ENCODE data around the gene KDM2A.

KDM2A gene

DNA sequence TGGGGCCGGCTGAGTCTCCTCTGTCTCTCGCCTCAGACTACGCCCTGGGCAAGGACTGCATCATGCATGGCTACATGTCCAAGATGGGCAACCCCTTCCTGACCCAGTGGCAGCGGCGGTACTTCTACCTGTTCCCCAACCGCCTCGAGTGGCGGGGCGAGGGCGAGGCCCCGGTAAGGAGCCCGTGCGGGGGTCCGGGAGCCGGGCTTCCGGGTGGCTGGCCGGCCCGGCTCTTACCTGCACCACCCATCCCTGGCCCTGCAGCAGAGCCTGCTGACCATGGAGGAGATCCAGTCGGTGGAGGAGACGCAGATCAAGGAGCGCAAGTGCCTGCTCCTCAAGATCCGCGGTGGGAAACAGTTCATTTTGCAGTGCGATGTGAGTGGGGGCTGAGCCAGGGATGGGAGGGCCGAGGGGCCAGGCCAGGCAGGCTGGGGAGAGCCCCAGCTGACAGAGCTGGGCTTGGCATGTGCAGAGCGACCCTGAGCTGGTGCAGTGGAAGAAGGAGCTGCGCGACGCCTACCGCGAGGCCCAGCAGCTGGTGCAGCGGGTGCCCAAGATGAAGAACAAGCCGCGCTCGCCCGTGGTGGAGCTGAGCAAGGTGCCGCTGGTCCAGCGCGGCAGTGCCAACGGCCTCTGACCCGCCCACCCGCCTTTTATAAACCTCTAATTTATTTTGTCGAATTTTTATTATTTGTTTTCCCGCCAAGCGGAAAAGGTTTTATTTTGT lies 165.9 kb downstream of the KDM2A start:
- DNase-seq (ENCODE audit: low read depth) = no peak

DNA sequence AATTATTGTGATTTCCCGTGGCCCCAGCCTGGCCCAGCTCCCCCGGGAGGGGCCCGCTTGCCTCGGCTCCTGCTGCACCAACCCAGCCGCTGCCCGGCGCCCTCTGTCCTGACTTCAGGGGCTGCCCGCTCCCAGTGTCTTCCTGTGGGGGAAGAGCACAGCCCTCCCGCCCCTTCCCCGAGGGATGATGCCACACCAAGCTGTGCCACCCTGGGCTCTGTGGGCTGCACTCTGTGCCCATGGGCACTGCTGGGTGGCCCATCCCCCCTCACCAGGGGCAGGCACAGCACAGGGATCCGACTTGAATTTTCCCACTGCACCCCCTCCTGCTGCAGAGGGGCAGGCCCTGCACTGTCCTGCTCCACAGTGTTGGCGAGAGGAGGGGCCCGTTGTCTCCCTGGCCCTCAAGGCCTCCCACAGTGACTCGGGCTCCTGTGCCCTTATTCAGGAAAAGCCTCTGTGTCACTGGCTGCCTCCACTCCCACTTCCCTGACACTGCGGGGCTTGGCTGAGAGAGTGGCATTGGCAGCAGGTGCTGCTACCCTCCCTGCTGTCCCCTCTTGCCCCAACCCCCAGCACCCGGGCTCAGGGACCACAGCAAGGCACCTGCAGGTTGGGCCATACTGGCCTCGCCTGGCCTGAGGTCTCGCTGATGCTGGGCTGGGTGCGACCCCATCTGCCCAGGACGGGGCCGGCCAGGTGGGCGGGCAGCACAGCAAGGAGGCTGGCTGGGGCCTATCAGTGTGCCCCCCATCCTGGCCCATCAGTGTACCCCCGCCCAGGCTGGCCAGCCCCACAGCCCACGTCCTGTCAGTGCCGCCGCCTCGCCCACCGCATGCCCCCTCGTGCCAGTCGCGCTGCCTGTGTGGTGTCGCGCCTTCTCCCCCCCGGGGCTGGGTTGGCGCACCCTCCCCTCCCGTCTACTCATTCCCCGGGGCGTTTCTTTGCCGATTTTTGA lies 166.8 kb downstream of the KDM2A start:
- no peak for DNase-seq (ENCODE audit: low read depth)

DNA sequence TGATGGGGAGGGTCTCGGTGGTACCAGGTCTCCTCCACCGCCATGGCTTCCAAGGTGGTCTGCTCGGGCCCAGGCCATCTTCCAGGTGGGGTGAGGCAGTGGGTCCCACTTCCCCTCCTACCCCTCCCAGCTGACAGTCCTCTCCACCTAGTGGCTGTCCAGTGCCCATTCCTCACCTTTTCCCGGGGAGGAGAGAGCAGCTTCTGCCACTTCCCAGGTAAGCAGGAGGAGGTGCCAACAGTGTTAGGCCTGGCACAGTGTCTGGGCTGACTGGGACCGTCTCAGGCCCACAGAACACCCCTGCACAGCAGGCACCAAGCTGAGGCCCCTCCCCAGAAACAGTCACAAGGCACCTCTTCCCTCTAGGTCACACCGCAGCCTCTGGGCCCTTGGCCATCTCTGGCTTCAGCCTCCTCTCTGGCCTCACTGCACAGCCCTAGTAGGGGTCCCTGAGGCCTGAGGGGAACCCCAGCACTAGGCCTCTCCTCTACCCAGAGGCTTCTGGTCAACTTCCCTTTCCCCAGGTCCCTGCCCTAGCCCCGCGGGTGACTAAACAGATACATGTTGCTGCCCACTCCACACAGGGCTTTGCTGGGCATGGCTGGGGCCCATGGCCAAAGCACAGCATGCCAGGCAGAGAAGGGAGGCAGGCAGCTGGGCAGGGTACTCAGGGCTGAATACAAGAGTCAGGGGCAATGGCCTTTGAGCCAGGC lies 167.7 kb downstream of the KDM2A start:
- DNase-seq (ENCODE audit: low read depth) = no peak

DNA sequence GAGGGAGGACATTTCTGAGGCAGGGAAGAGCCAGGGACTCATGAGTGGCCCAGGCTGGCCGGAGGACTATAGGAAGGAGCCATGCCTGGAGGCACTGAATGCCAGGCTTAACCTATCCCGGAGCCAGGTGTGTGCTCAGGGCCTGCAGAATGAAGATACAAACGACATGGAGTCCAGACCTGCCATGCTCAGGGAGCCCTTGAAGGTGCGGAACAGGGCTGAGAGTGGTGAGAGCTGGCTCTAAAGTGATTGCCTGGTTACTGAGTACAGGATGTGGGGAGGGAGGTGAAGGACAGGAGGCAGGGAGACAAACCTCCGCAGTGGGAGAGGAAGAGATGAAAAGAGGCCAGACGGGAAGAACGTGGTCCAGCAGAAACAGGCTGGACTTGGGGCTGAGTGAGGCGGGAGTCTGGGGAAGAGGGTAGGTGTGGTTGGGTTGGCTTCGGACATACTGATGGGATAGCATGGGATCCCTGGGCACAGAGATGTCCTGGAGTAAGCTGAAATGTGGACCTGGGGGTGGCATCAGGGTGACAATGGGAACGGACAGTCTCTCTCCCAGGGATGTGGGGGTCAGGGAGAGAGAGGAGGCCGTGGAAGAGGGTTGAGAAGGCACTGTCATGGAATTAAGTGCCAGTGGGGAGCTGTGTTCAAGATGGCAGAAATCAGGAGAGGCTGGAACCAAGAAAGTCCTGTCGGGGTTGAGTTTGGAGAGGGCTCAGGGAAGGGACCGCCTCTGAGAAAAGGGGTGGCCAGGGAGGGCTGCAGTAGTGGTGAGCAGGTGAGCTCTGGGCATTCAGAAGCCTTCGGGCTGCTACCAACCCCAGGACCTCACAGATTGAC lies 168.5 kb downstream of the KDM2A start:
- DNase-seq (ENCODE audit: low read depth) = no peak

DNA sequence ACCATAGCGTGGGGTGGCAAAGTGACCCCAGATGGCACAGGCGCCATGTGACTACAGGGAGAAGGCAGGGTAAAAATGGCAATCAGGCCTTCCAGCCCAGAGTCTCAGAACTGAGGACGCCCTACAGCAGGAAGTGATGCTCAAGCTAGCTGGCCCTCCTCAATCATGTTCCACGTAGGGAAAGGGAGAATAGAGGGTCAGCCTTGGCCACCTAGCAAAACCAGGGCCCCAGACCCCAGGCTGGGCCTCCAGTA lies 169.1 kb downstream of the KDM2A start:
- DNase-seq (ENCODE audit: low read depth) = no peak

DNA sequence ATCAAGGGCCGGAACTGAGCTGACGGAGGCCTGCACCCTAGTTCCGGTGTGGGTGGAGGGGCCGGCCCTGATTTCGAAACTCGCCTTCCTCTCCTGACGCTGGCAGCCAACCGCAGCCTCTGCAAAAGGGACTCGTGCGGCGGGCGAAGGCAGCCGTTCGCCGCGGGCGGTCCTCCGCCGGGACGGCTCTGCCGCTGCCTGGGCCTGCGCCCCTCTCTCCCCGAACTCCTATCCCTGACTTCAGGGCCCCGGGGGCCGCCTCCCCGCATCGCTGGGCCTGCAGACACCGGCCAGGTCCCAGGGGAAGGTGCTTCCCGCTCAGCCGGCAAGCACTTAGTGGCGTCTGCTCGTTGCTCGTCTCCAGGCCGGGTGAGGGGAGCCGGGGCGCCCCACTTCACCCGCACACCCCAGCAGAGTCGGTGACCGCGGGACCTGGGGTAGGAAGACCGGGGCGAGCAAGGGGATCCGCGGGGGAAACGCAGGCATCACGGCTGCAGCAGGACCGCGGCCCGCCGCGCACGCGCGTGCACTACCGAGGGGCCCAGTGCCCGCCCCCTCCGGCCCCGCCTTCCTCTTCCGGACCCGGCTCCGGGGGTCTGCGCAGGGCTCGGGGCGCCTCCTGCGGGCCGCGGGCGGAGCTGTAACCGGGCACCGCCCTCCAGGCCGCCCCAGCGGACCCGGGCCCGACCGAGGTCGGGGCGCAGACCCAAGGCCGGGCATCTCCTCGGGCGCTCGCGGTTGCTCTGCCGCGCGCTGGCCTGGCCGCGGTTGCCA lies 169.6 kb downstream of the KDM2A start:
- DNase-seq (ENCODE audit: low read depth) = peak; percentile 81

DNA sequence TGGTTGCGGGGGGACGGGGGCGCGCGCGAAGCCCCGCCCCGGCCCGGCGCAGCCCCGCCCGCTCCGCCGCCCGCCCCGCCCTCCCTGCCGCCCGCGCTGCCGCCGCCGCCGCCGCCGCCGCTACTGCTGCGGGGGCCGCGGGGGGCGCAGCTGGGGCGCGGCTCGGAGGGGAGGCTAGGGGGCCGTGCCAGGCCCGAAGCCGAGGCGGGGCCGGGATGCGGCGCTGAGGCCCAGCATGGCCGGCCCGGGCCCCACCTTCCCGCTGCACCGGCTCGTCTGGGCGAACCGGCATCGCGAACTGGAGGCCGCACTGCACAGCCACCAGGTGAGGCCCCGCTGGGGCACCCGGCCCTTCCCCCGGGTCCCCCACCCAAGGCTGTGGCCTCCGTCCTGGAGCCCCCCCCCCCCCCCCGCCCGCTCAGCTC lies 170.2 kb downstream of the KDM2A start, which contains the start of gene ANKRD13D:
ANKRD13D (plus strand) TSS at position 78 of the 425 bp plus-strand sequence; CDS start at position 236, 158 bp downstream.
- DNase-seq (ENCODE audit: low read depth) = no peak

DNA sequence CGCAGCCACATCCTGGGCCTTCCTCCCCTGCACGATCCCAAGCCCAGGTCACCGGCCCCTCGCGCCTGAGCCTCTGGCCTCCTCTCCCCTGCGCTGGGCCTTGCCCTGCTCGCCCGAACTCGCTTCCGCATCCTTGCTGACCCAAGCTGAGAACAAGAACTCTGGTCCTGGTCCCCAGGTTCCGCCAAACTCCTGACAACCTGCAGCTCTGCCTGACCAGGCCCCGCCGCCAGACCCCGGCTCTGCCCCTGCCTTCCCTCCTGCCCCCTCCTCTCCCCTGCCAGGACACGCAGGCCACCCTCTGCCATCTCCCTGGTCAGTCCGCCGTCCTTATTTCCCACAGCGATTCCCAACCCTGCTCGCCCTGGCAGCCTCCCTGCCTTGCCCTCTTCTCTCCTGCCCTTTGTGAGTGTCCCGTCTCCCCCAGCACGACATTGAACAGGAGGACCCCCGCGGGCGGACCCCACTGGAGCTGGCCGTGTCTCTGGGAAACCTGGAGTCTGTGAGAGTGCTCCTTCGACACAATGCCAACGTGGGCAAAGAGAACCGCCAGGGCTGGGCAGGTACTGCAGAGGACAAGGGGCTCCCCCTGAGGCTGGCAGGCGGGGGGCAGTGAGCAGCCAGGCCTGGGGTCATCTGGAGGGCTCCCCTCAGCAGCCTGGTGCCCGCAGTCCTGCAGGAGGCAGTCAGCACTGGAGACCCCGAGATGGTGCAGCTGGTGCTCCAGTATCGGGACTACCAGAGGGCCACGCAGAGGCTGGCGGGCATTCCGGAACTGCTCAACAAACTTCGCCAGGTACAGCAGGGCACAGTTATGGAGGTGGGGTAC lies 170.8 kb downstream of the KDM2A start:
- DNase-seq (ENCODE audit: low read depth) = no peak

DNA sequence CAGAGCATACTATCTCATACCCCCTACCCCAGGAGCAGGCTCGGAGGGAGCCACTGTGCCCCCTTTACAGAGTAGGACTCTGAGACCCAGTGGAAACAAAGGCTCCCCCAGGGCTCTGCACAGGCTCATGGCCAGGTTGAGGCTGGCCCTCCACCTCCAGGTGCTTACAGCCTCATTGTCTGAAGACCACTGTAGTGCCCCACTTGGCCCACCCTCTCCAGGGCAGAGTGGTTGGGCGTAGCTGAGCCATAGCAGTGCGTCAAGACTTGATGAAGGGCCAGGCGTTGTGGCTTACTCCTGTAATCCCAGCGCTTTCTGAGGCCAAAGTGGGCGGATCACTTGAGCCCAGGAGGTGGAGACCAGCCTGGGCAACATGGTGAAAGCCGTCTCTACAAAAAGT lies 171.7 kb downstream of the KDM2A start:
- DNase-seq (ENCODE audit: low read depth) = no peak

DNA sequence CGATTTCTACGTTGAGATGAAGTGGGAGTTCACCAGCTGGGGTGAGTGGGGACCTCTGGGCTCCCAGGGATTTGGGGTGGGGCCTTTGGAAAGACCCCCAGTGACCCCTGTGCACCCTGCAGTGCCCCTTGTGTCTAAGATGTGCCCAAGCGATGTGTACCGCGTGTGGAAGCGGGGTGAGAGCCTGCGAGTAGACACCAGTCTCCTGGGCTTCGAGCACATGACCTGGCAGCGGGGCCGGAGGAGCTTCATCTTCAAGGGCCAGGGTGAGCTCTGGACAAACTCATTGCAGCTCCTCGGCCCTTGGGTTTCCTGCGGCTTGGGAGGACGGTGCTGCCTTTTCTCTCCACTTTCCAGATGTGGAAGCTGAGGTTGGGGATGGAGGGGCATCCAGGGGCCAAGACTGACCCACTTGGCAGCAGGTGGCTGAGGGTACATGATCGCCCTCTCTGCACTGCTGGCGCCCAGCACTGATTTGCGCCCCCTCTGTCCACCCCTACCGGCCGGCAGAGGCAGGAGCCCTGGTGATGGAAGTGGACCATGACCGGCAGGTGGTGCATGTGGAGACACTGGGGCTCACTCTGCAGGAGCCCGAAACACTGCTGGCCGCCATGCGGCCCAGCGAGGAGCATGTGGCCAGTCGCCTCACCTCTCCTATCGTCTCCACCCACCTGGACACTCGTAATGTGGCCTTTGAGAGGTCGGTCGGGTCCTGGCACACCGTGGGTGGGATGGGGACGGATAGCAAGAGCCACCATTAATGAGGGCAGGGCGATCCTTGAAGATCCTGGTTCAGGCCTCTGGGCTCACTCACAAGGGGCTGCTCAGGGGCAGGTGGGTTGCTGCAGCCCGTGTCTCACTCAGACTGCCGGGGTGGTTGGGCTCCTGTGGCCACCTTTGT lies 172.7 kb downstream of the KDM2A start:
- no peak for DNase-seq (ENCODE audit: low read depth)

DNA sequence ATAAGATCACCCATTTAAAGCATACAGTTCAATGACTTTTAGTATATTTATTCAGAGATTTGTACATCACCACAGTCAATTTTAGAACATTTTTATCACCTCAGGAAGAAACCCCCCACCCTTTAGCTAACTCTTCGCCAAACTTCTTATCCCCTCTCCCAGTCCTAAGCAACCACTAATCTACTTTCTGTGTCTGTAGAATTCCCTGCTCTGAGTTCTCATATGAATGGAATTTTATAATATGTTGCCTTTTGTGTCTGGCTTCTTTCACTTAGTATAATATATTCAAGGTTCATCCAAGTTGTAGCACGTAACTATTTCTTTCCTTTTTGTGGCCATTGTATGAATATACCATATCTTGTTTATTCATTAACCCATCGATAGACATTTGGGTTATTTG lies 173.6 kb downstream of the KDM2A start:
- DNase-seq (ENCODE audit: low read depth) = no peak

DNA sequence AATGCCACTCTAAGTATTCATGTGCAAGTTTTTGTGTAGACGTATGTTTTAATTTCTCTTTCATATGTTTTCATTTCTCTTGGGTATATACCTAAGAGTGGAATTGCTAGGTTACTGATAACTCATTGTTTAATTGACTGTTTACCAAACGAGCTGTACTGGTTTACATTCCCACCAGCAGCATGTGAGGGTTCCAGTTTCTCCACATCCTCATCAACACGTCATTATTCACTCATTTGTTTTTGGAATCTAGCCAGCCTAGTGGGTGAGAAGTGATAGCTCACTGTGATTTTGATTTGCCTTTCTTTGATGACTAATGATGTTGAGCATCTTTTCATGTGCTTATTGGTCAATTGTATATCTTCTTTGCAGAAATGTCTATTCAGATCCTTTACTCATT lies 174.0 kb downstream of the KDM2A start:
- no peak for DNase-seq (ENCODE audit: low read depth)

DNA sequence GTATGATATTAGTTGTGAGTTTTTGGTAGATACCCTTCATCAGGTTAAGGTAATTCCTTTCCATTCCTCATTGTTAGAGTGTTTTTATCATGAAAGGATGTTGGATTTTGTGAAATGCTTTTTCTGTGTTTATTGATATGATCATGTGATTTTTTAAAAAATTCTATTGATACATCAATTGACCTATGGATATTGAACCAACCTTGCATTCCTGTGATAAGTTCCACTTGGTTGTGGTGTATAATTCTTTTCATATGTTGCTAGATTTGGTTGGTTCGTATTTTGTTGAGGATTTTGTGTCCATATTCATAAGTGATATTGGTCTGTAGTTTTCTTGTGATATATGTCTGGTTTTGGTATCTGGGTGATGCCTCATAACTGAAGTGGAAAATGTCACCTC lies 176.8 kb downstream of the KDM2A start:
- no peak for DNase-seq (ENCODE audit: low read depth)

DNA sequence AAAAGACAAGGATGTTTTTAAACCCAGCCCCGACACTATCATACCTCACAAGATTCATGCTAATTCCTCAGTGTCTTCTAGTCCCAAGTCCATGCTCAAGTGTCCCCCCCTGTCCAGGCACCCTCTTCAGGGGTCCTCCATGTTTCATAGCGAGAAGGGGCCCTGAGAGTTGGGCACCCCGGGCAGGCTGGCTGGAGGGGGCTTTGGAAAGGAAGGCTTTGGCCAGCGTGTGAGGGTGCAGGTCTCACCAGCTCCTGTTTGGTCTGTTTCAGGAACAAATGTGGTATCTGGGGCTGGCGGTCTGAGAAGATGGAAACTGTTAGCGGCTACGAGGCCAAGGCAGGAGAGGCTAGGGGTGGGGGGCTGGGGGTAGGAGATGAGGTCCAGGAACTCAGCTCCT lies 179.7 kb downstream of the KDM2A start:
- DNase-seq (ENCODE audit: low read depth) = no peak

DNA sequence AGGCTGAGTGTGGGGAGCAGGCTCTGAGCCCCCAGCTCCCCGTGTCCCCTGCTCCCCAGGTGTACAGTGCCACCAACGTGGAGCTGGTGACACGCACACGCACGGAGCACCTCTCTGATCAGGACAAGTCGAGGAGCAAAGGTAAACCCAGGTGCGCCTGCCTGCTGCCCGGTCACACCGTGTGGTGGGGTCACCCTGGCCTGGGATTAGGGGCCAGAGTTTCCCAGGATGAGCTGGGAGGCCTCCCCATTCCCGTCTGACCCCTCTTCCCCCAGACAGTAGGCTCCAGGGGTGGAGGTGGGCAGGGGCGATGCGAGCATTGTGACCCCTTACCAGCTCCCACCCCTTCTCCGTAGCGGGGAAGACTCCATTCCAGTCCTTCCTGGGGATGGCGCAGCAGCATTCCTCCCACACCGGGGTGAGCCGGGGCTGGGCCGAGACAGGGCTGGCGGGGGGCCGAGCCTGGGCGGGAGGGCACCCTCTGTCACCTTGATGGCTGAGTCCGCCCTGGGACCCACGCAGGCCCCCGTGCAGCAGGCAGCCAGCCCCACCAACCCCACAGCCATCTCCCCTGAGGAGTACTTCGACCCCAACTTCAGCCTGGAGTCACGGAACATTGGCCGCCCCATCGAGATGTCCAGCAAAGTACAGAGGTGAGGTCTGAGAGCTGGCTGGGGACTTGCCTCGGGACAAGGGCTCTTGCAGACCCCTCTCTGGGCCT lies 180.6 kb downstream of the KDM2A start:
- DNase-seq (ENCODE audit: low read depth) = no peak

DNA sequence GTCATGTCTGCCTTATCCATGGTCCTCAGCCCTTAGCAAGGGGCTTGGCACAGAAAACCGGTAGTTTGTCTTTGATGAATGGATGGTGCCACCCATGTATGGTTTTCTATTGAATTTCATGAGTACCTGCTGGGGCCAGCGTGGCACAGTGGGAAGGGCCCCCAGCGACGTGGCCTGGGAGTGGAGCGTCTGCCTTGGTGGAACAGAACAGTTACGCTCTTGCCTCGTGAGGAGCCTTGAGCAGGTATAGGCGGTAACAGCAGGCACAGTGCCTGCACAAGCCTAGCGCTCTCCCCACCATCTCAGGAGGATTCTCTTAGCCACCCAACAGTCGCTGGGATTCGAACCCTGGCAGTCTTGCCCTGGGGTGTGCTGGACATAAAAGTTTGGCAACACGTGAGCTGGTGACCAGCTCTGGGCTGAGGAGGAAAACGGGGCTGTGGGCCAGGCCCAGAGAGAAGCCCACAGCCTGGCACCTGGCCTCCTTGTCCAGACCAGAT lies 181.2 kb downstream of the KDM2A start:
- no peak for DNase-seq (ENCODE audit: low read depth)

DNA sequence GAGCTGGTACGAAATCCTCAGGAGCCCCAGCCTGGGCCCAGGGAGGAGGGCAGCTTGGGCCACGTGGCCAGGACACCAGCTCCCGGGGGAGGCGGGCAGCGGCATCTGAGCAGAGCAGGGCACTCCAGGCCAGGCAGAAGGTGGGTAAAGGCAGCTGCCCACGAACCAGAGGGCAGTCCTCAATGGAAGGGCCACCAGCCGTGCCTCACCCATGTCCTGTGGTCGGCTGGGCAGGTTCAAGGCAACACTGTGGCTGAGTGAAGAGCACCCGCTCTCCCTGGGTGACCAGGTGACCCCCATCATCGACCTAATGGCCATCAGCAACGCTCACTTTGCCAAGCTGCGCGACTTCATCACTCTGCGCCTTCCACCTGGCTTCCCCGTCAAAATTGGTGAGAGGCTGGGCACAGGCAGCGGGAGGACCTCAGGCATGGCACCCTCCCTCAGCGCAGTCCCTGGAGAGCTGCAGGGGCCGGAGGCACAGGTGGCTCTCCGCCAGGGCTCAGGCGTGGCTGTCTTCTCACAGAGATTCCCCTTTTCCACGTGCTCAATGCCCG lies 181.8 kb downstream of the KDM2A start:
- no peak for DNase-seq (ENCODE audit: low read depth)
